HEK293 (cell line): ENCODE measurements around the gene HYAL3.
A peak's percentile ranks its signal among the peaks of the same experiment; 100 is the strongest.

Source experiments
- CTCF ChIA-PET: fragments of 350-600 bp; formaldehyde crosslinking; extraction: SDS; loops from one replicate; lab custom pipeline; 2021; ENCODE audit warnings: antibody characterized with exemption; lab: Yijun Ruan, JAX
- POLR2A ChIA-PET: fragments of 300-600 bp; formaldehyde crosslinking; extraction: SDS; loops from one replicate; lab custom pipeline; 2020; ENCODE audit warnings: antibody characterized with exemption, inconsistent platforms; lab: Yijun Ruan, JAX
- H3K27ac ChIP-seq: fragments of 200-500 bp; sonication (Bioruptor generic); 2 replicates; pipeline ENCODE4 v1.5.1; 2014; ENCODE audit warnings: low read depth, low read length, control low read depth, inconsistent platforms; ENCODE audit errors: extremely low read depth
- H3K36me3 ChIP-seq, 2 experiments: fragments of 200-500 bp in 1 of 2; sonication (Bioruptor generic) in 1 of 2; 1 replicate in 1 of 2; 2 replicates in 1 of 2; pipeline ENCODE4 v1.5.1; 2014 to 2017; ENCODE audit warnings: inconsistent platforms in 2 of 2, low read length in 2 of 2; ENCODE audit not compliant: control insufficient read depth in 2 of 2, insufficient read depth in 1 of 2
- H3K4me1 ChIP-seq: fragments of 200-500 bp; sonication (Bioruptor generic); 2 replicates; pipeline ENCODE4 v1.5.1; 2014; ENCODE audit warnings: mild to moderate bottlenecking, low read length, inconsistent platforms; ENCODE audit not compliant: control insufficient read depth, insufficient read depth
- H3K4me3 ChIP-seq: 2 replicates; pipeline ENCODE4 v1.5.1; 2011; ENCODE audit warnings: low read depth, mild to moderate bottlenecking, control low read depth, low read length, moderate library complexity
- H3K9me3 ChIP-seq: fragments of 200-500 bp; sonication (Bioruptor generic); 2 replicates; pipeline ENCODE4 v1.5.1; 2014; ENCODE audit warnings: low read depth, low read length, inconsistent platforms; ENCODE audit not compliant: control insufficient read depth, insufficient read depth
- BCL6B ChIP-seq: fragments of 450-650 bp; formaldehyde crosslinking; IDR thresholded peaks from 2 replicates; pipeline ENCODE4 v1.5.1; 2017; ENCODE audit warnings: missing biosample characterization, missing genetic modification characterization
- CTCF ChIP-seq: fragments of 450-650 bp; formaldehyde crosslinking; IDR thresholded peaks from 2 replicates; pipeline ENCODE4 v1.5.1; 2016; ENCODE audit warnings: missing biosample characterization, missing genetic modification characterization
- FEZF1 ChIP-seq: fragments of 450-650 bp; formaldehyde crosslinking; IDR thresholded peaks from 2 replicates; pipeline ENCODE4 v1.5.1; 2016; ENCODE audit warnings: missing biosample characterization, missing genetic modification characterization
- GFI1B ChIP-seq: fragments of 450-650 bp; formaldehyde crosslinking; IDR thresholded peaks from 2 replicates; pipeline ENCODE4 v1.5.1; 2016; ENCODE audit warnings: missing biosample characterization, missing genetic modification characterization
- KLF1 ChIP-seq: fragments of 450-650 bp; formaldehyde crosslinking; IDR thresholded peaks from 2 replicates; pipeline ENCODE4 v1.5.1; 2016; ENCODE audit warnings: missing biosample characterization, missing genetic modification characterization
- KLF8 ChIP-seq: fragments of 450-650 bp; formaldehyde crosslinking; IDR thresholded peaks from 2 replicates; pipeline ENCODE4 v1.5.1; 2016; ENCODE audit warnings: missing biosample characterization, missing genetic modification characterization
- SCRT1 ChIP-seq: fragments of 450-650 bp; formaldehyde crosslinking; IDR thresholded peaks from 2 replicates; pipeline ENCODE4 v1.5.1; 2016; ENCODE audit warnings: missing biosample characterization, missing genetic modification characterization, borderline replicate concordance
- SP7 ChIP-seq: fragments of 450-650 bp; formaldehyde crosslinking; IDR thresholded peaks from 2 replicates; pipeline ENCODE4 v1.5.1; 2016; ENCODE audit warnings: missing biosample characterization, missing genetic modification characterization
- YY1 ChIP-seq: fragments of 450-650 bp; formaldehyde crosslinking; IDR thresholded peaks from 2 replicates; pipeline ENCODE4 v1.5.1; 2018; ENCODE audit warnings: missing biosample characterization, missing genetic modification characterization
- ZBTB17 ChIP-seq: fragments of 450-650 bp; formaldehyde crosslinking; IDR thresholded peaks from 2 replicates; pipeline ENCODE4 v1.5.1; 2016; ENCODE audit warnings: missing biosample characterization, missing genetic modification characterization
- ZBTB26 ChIP-seq: fragments of 450-650 bp; formaldehyde crosslinking; optimal IDR thresholded peaks from 2 replicates; pipeline ENCODE3; 2016; ENCODE audit warnings: missing biosample characterization, mild to moderate bottlenecking, missing genetic modification characterization
- ZBTB8A ChIP-seq: fragments of 450-650 bp; formaldehyde crosslinking; IDR thresholded peaks from 2 replicates; pipeline ENCODE4 v1.5.1; 2016; ENCODE audit warnings: missing biosample characterization, missing genetic modification characterization
- ZFP41 ChIP-seq: fragments of 450-650 bp; formaldehyde crosslinking; IDR thresholded peaks from 2 replicates; pipeline ENCODE4 v1.5.1; 2016; ENCODE audit warnings: missing biosample characterization, missing genetic modification characterization, borderline replicate concordance
- ZIC2 ChIP-seq: fragments of 450-650 bp; formaldehyde crosslinking; IDR thresholded peaks from 2 replicates; pipeline ENCODE4 v1.5.1; 2016; ENCODE audit warnings: missing biosample characterization, missing genetic modification characterization
- ZNF169 ChIP-seq: fragments of 450-650 bp; formaldehyde crosslinking; IDR thresholded peaks from 2 replicates; pipeline ENCODE4 v1.5.1; 2016; ENCODE audit warnings: missing biosample characterization, missing genetic modification characterization
- ZNF202 ChIP-seq: fragments of 450-650 bp; formaldehyde crosslinking; IDR thresholded peaks from 2 replicates; pipeline ENCODE4 v1.5.1; 2016; ENCODE audit warnings: missing biosample characterization, missing genetic modification characterization, borderline replicate concordance
- ZNF211 ChIP-seq: fragments of 450-650 bp; formaldehyde crosslinking; IDR thresholded peaks from 2 replicates; pipeline ENCODE4 v1.5.1; 2016; ENCODE audit warnings: low read depth, missing biosample characterization, missing genetic modification characterization
- ZNF221 ChIP-seq: fragments of 450-650 bp; formaldehyde crosslinking; IDR thresholded peaks from 2 replicates; pipeline ENCODE4 v1.5.1; 2017; ENCODE audit warnings: missing biosample characterization, missing genetic modification characterization, borderline replicate concordance
- ZNF341 ChIP-seq: fragments of 450-650 bp; formaldehyde crosslinking; IDR thresholded peaks from 2 replicates; pipeline ENCODE4; 2016; ENCODE audit warnings: low read depth, missing biosample characterization, missing genetic modification characterization
- ZNF362 ChIP-seq: fragments of 450-650 bp; formaldehyde crosslinking; IDR thresholded peaks from 2 replicates; pipeline ENCODE4 v1.5.1; 2016; ENCODE audit warnings: missing biosample characterization, missing genetic modification characterization
- ZNF366 ChIP-seq: fragments of 450-650 bp; formaldehyde crosslinking; conservative IDR thresholded peaks from 2 replicates; pipeline ENCODE4 v1.5.1; 2016; ENCODE audit warnings: missing biosample characterization, missing genetic modification characterization
- ZNF426 ChIP-seq: fragments of 450-650 bp; formaldehyde crosslinking; IDR thresholded peaks from 2 replicates; pipeline ENCODE4 v1.5.1; 2017; ENCODE audit warnings: missing biosample characterization, missing genetic modification characterization, mild to moderate bottlenecking, inconsistent platforms, moderate library complexity
- ZNF610 ChIP-seq: fragments of 450-650 bp; formaldehyde crosslinking; IDR thresholded peaks from 2 replicates; pipeline ENCODE4 v1.5.1; 2016; ENCODE audit warnings: missing biosample characterization, missing genetic modification characterization, borderline replicate concordance
- ZNF639 ChIP-seq: fragments of 450-650 bp; formaldehyde crosslinking; IDR thresholded peaks from 2 replicates; pipeline ENCODE4 v1.5.1; 2016; ENCODE audit warnings: missing biosample characterization, missing genetic modification characterization
- ZNF654 ChIP-seq: fragments of 450-650 bp; formaldehyde crosslinking; IDR thresholded peaks from 2 replicates; pipeline ENCODE4 v1.5.1; 2016; ENCODE audit warnings: low read depth, missing biosample characterization, missing genetic modification characterization
- ZSCAN18 ChIP-seq: fragments of 450-650 bp; formaldehyde crosslinking; IDR thresholded peaks from 2 replicates; pipeline ENCODE4 v1.5.1; 2016; ENCODE audit warnings: missing biosample characterization, missing genetic modification characterization
- ZSCAN4 ChIP-seq: fragments of 450-650 bp; formaldehyde crosslinking; IDR thresholded peaks from 2 replicates; pipeline ENCODE4 v1.5.1; 2017; ENCODE audit warnings: missing biosample characterization, missing genetic modification characterization

The HYAL3 gene

GRCh38 chr3:50347187-50347813 is 48.1 kb upstream of the HYAL3 start (continued):
- TF ChIP-seq ZSCAN18 (tag by site-specific recombination) (no peak), SP7 (tag by site-specific recombination) (0 out of 2 replicates have a peak, but pooled peaks have one; percentile 24), ZNF654 (tag by site-specific recombination) (peak; percentile 76), YY1 (tag by site-specific recombination) (no peak), ZNF426 (tag by site-specific recombination) (no peak), SCRT1 (tag by site-specific recombination) (0 out of 2 replicates have a peak, but pooled peaks have one; percentile 22), ZNF341 (peak; percentile 44; the same call in 1 of the 2 replicates), CTCF (peak; percentile 56), ZNF362 (peak; percentile 98), ZNF211 (tag by site-specific recombination) (no peak), ZBTB17 (tag by site-specific recombination) (0 out of 2 replicates have a peak, but pooled peaks have one; percentile 20), ZNF366 (no peak), ZNF202 (tag by site-specific recombination) (no peak), ZNF169 (tag by site-specific recombination) (no peak), ZIC2 (no peak), KLF8 (peak; percentile 64; the same call in 1 of the 2 replicates), ZNF221 (tag by site-specific recombination) (no peak), ZNF639 (0 out of 2 replicates have a peak, but pooled peaks have one; percentile 26), BCL6B (no peak)

- POLR2A ChIA-PET, result interaction anchor here (1.0 to 1.5 kb wide), 2 partner anchors 9 to 11 kb away, joined by 3 to 12 read pairs; no protein-coding TSS in a partner anchor
- Histone ChIP-seq H3K36me3 (peaks cover 0 to 55% of the 10 kb centered on the region in 2 experiments; a peak in 1 of 3 replicates), H3K4me3 (peak within 1 kb of the TSS; percentile 15), H3K9me3 (no peaks in the 10 kb centered on the region), H3K4me1 (peaks cover 4% of the 10 kb centered on the region; the same call in 1 of the 2 replicates), H3K27ac (no peak within 1 kb of the TSS; the same call in 1 of the 2 replicates)
- CTCF ChIA-PET, result interaction anchor here (0.7 to 2.4 kb wide), 3 partner anchors 126 to 269 kb away, joined by 3 to 16 read pairs (median 4); no protein-coding TSS in a partner anchor
- TF ChIP-seq ZFP41 (no peak), ZBTB26 (tag by site-specific recombination) (no peak), GFI1B (tag by site-specific recombination) (no peak), FEZF1 (tag by site-specific recombination) (no peak), ZSCAN4 (tag by site-specific recombination) (no peak), KLF1 (tag by site-specific recombination) (0 out of 2 replicates have a peak, but pooled peaks have one; percentile 19), ZBTB8A (peak; percentile 95), ZNF610 (peak; percentile 22; the same call in 1 of the 2 replicates)
Measured at GRCh38 chr3:50345586-50346234, 46.5 kb upstream of the HYAL3 start, which contains the start of gene ZMYND10. Gene ZMYND10, minus strand, starts transcription at chr3:50345732. Its CDS starts 153 bp downstream, at chr3:50345579.
